DOHH2 (cell line): Measurements from ENCODE around the gene PTPN12.

ENCODE experiments used
- H3F3A ChIP-seq: fragments of 200-600 bp; sonication (generic), shearing (Covaris generic); 2 replicates; pipeline ENCODE4 v1.6.0; 2016; ENCODE audit warnings: antibody characterized with exemption, mild to moderate bottlenecking; ENCODE audit not compliant: control insufficient read depth, insufficient read depth
- H3K27ac ChIP-seq: fragments of 200-600 bp; sonication (generic); 2 replicates; pipeline ENCODE4 v1.5.1; 2014; ENCODE audit warnings: low read depth, mild to moderate bottlenecking, low read length, moderate library complexity
- H3K27me3 ChIP-seq: fragments of 200-600 bp; sonication (generic); 2 replicates; pipeline ENCODE4 v1.6.1; 2014; ENCODE audit warnings: mild to moderate bottlenecking, low read length, mixed read lengths; ENCODE audit not compliant: control insufficient read depth
- H3K36me3 ChIP-seq: fragments of 200-600 bp; sonication (generic); 2 replicates; pipeline ENCODE4 v1.6.1; 2014; ENCODE audit warnings: mild to moderate bottlenecking, low read length, moderate library complexity, mixed read lengths; ENCODE audit not compliant: control insufficient read depth
- H3K4me1 ChIP-seq: fragments of 200-600 bp; sonication (generic); 2 replicates; pipeline ENCODE4 v1.6.1; 2014; ENCODE audit warnings: mild to moderate bottlenecking, low read length, mixed read lengths; ENCODE audit not compliant: control insufficient read depth
- H3K4me2 ChIP-seq: fragments of 200-600 bp; sonication (generic); 2 replicates; pipeline ENCODE4 v1.6.0; 2014; ENCODE audit warnings: mild to moderate bottlenecking, low read length, moderate library complexity
- H3K4me3 ChIP-seq: fragments of 200-600 bp; sonication (generic); 2 replicates; pipeline ENCODE4 v1.5.1; 2014; ENCODE audit warnings: mild to moderate bottlenecking, low read length, mixed read lengths
- H3K79me2 ChIP-seq: fragments of 200-600 bp; sonication (generic); 2 replicates; pipeline ENCODE4 v1.6.1; 2014; ENCODE audit warnings: mild to moderate bottlenecking, low read length, mixed read lengths; ENCODE audit not compliant: control insufficient read depth
- H3K9me2 ChIP-seq: fragments of 200-600 bp; sonication (generic); replicated peaks from 2 replicates; pipeline ENCODE4 v1.6.1; 2014; ENCODE audit warnings: mild to moderate bottlenecking, low read length, mixed read lengths; ENCODE audit not compliant: control insufficient read depth
- H3K9me3 ChIP-seq: fragments of 200-600 bp; sonication (generic); 2 replicates; pipeline ENCODE4 v1.6.1; 2014; ENCODE audit warnings: antibody characterized with exemption, low read length, mixed read lengths; ENCODE audit not compliant: control insufficient read depth, insufficient read depth
- H4K20me1 ChIP-seq: fragments of 200-600 bp; sonication (generic); 2 replicates; pipeline ENCODE4 v1.6.0; 2014; ENCODE audit warnings: low read depth, mild to moderate bottlenecking, antibody characterized with exemption, low read length, moderate library complexity; ENCODE audit not compliant: control insufficient read depth, insufficient read depth
- EZH2phosphoT487 ChIP-seq: fragments of 200-600 bp; sonication (generic); IDR thresholded peaks from 2 replicates; pipeline ENCODE4 v1.6.1; 2017; ENCODE audit warnings: borderline replicate concordance, mild to moderate bottlenecking, antibody characterized with exemption, low read length, moderate library complexity, mixed read lengths
- TF ChIP-seq, protein P1 (sequence below): fragments of 200-600 bp; sonication (generic); IDR thresholded peaks from one replicate; pipeline ENCODE4 v1.5.1; 2014; ENCODE audit warnings: antibody characterized with exemption, mild to moderate bottlenecking, low read depth, low read length; ENCODE audit not compliant: poor library complexity, severe bottlenecking

PTPN12 gene

DNA sequence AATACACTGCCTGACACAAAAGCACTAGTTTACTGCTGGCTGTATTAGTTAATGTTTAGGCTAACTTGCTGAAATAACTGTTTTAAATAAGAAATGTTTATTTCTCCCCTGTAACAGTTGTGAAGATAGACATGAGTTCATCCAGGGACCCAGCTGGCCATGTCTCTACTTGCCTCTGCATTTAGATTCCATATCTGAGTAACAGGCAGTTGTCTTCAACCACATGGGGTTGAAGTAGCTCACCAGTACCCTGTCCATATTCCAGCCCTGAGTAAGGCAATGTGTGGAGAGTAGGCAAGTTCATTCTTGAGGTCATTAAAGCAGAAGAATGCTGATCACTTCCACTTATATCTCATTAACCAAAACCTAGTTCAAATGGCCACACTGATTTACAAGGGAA lies 128.1 kb downstream of the PTPN12 start:
- H3K4me2 ChIP-seq = no peak overlapping the region
- H4K20me1 ChIP-seq = no peaks in the 10 kb centered on the region
- H3K79me2 ChIP-seq = no peaks in the 10 kb centered on the region
- TF ChIP-seq, protein P1, sequence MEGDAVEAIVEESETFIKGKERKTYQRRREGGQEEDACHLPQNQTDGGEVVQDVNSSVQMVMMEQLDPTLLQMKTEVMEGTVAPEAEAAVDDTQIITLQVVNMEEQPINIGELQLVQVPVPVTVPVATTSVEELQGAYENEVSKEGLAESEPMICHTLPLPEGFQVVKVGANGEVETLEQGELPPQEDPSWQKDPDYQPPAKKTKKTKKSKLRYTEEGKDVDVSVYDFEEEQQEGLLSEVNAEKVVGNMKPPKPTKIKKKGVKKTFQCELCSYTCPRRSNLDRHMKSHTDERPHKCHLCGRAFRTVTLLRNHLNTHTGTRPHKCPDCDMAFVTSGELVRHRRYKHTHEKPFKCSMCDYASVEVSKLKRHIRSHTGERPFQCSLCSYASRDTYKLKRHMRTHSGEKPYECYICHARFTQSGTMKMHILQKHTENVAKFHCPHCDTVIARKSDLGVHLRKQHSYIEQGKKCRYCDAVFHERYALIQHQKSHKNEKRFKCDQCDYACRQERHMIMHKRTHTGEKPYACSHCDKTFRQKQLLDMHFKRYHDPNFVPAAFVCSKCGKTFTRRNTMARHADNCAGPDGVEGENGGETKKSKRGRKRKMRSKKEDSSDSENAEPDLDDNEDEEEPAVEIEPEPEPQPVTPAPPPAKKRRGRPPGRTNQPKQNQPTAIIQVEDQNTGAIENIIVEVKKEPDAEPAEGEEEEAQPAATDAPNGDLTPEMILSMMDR = no peak
- no peak for TF ChIP-seq EZH2phosphoT487
- no peaks in the 10 kb centered on the region for H3K9me2 ChIP-seq
- H3K36me3 ChIP-seq = no peaks in the 10 kb centered on the region
- H3F3A ChIP-seq = no peaks in the 10 kb centered on the region
- H3K9me3 ChIP-seq = no peaks in the 10 kb centered on the region
- no peaks in the 10 kb centered on the region for H3K4me1 ChIP-seq
- no peaks in the 10 kb centered on the region for H3K27me3 ChIP-seq
- no peak overlapping the region for H3K4me3 ChIP-seq
- no peak overlapping the region for H3K27ac ChIP-seq

DNA sequence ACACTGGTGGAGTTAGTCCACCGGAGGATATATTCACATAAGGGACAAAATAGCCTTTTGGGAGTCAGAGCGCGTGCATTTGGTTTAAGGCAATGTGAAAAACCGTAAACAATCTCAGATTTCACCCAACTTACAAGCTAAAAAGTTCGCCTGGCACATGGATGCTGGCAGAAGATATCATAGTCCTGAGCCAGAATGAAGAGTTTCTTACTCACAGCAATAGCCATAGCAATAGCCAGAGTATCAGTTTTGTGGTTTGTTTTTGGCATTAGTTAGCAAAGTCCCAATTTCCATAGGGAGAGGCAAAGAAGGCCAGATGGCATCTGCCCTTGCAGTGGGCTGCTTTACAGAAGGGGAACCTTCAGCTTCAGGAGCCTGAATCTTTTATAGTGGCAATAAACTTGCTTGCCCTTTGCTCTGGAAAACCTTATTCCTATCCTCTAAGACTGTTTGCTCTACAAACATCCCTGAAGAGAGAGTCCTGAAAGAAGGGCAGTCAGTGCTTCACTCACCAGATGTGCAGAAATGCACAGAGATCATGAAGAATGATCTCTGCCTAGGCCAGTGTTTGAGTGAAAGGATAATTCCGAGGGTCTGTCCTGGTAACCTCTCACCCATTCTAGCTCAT lies 130.5 kb downstream of the PTPN12 start:
- H4K20me1 ChIP-seq = no peaks in the 10 kb centered on the region
- H3K4me2 ChIP-seq = no peak overlapping the region
- no peaks in the 10 kb centered on the region for H3K79me2 ChIP-seq
- H3K27me3 ChIP-seq = no peaks in the 10 kb centered on the region
- TF ChIP-seq, protein P1 = no peak
- TF ChIP-seq EZH2phosphoT487 = no peak
- no peaks in the 10 kb centered on the region for H3F3A ChIP-seq
- H3K36me3 ChIP-seq = no peaks in the 10 kb centered on the region
- H3K9me2 ChIP-seq = no peaks in the 10 kb centered on the region
- no peaks in the 10 kb centered on the region for H3K4me1 ChIP-seq
- no peak overlapping the region for H3K4me3 ChIP-seq
- no peaks in the 10 kb centered on the region for H3K9me3 ChIP-seq
- H3K27ac ChIP-seq = no peak overlapping the region

DNA sequence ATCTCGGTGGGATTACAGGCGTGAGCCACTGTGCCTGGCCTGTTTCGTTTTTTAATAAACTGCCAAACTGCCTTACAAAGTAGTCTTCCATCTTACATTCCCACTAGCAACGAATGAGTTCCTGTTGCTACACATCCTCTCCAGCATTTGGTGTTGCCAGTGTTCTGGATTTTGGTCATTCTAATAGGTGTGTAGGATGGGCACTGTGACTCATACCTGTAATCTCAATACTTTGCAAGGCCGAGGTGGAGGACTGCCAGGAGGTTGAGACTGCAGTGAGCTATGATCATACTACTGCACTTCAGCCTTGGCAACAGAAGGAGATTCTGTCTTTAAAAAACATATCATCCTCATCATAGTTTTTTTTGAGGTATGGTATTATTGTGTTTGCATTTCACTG lies 137.8 kb downstream of the PTPN12 start:
- TF ChIP-seq EZH2phosphoT487 = no peak
- TF ChIP-seq, protein P1 = no peak
- Histone ChIP-seq H3K4me3 (no peak overlapping the region), H3F3A (no peaks in the 10 kb centered on the region), H3K27me3 (no peaks in the 10 kb centered on the region), H3K79me2 (no peaks in the 10 kb centered on the region), H3K36me3 (no peaks in the 10 kb centered on the region), H3K9me2 (no peaks in the 10 kb centered on the region), H4K20me1 (no peaks in the 10 kb centered on the region), H3K4me2 (no peak overlapping the region), H3K4me1 (no peaks in the 10 kb centered on the region), H3K9me3 (no peaks in the 10 kb centered on the region), H3K27ac (no peak overlapping the region)
